ENCODE measurements around the gene ABR. TPM values are rescaled to one million over a fixed set of nuclear protein-coding genes. Genes with fewer than 3 reads are reported as not detected.
A peak's percentile ranks its signal among the peaks of the same experiment; 100 is the strongest.

The ABR gene
- total and polyA plus RNA-seq, 4 donors, result 2.7 to 12.9 (median 6.8) TPM

- peaks cover 4 to 11% (median 6%) of the 10 kb centered on the region in 4 donors for H3K4me1 ChIP-seq (ENCODE audit: control insufficient read depth in 4 of 4, insufficient read depth in 4 of 4, low read length in 3 of 4)
These were observed 13.3 kb upstream of the ABR start for GRCh38 chr17:1192911-1193699.

GRCh38 chr17:1190751-1191331, 11.1 kb upstream of the ABR start:
- TF ChIP-seq MAX (IDR thresholded peaks at IDR 0.05), result no peak
- no peak for DNase-seq (ENCODE audit: low spot score)
- Histone ChIP-seq H3K27me3 (ENCODE audit: control insufficient read depth in 4 of 4, insufficient read depth in 4 of 4, low read length in 3 of 4) (no peaks in the 10 kb centered on the region), H3K4me1 (ENCODE audit: control insufficient read depth in 4 of 4, insufficient read depth in 4 of 4, low read length in 3 of 4) (peaks cover 4 to 18% (median 7%) of the 10 kb centered on the region in 4 donors), H3K36me3 (ENCODE audit: control insufficient read depth in 4 of 4, insufficient read depth in 3 of 4, low read depth in 1 of 4, low read length in 3 of 4) (no peaks in the 10 kb centered on the region), H3K9ac (ENCODE audit: low read depth in 1 of 2, low read length in 2 of 2) (no peak overlapping the region), H3K9me3 (ENCODE audit: control insufficient read depth in 4 of 4, low read length in 3 of 4) (no peaks in the 10 kb centered on the region), H3K4me3 (ENCODE audit: low read depth in 1 of 3, low read length in 3 of 3) (no peak overlapping the region), H3K27ac (ENCODE audit: low read depth in 1 of 2, low read length in 2 of 2) (no peak overlapping the region)
- 87% methylated on average over 25 of the region's 25 CpGs for WGBS

More at GRCh38 chr17:1192911-1193699, 13.3 kb upstream of the ABR start:
- H3K27ac ChIP-seq (ENCODE audit: low read depth in 1 of 2, low read length in 2 of 2), result no peak overlapping the region
- no peak for DNase-seq (ENCODE audit: low spot score)
- TF ChIP-seq RAD21 (IDR thresholded peaks at IDR 0.05) (no peak), TAF1 (conservative IDR thresholded peaks at IDR 0.05) (no peak)
- 75% methylated on average over 31 of the region's 31 CpGs for WGBS
- H3K27me3 ChIP-seq (ENCODE audit: control insufficient read depth in 4 of 4, insufficient read depth in 4 of 4, low read length in 3 of 4), result no peaks in the 10 kb centered on the region
- no peaks in the 10 kb centered on the region for H3K36me3 ChIP-seq (ENCODE audit: control insufficient read depth in 4 of 4, insufficient read depth in 3 of 4, low read depth in 1 of 4, low read length in 3 of 4)
- no peak overlapping the region for H3K9ac ChIP-seq (ENCODE audit: low read depth in 1 of 2, low read length in 2 of 2)
- no peak overlapping the region for H3K4me3 ChIP-seq (ENCODE audit: low read depth in 1 of 3, low read length in 3 of 3)
- H3K9me3 ChIP-seq (ENCODE audit: control insufficient read depth in 4 of 4, low read length in 3 of 4), result no peaks in the 10 kb centered on the region

- Histone ChIP-seq H3K27me3 (ENCODE audit: control insufficient read depth in 4 of 4, insufficient read depth in 4 of 4, low read length in 3 of 4) (no peaks in the 10 kb centered on the region), H3K9ac (ENCODE audit: low read depth in 1 of 2, low read length in 2 of 2) (no peak overlapping the region), H3K4me1 (ENCODE audit: control insufficient read depth in 4 of 4, insufficient read depth in 4 of 4, low read length in 3 of 4) (peaks cover 4 to 18% (median 7%) of the 10 kb centered on the region in 4 donors), H3K9me3 (ENCODE audit: control insufficient read depth in 4 of 4, low read length in 3 of 4) (no peaks in the 10 kb centered on the region), H3K27ac (ENCODE audit: low read depth in 1 of 2, low read length in 2 of 2) (no peak overlapping the region), H3K36me3 (ENCODE audit: control insufficient read depth in 4 of 4, insufficient read depth in 3 of 4, low read depth in 1 of 4, low read length in 3 of 4) (no peaks in the 10 kb centered on the region), H3K4me3 (ENCODE audit: low read depth in 1 of 3, low read length in 3 of 3) (no peak overlapping the region)
- TF ChIP-seq NR2F2 (IDR thresholded peaks at IDR 0.05) (no peak), RXRA (IDR thresholded peaks at IDR 0.05) (peak in 1 of 2 donors; percentile 35), HNF4G (IDR thresholded peaks at IDR 0.05) (no peak), FOXA2 (IDR thresholded peaks at IDR 0.05) (no peak), REST (IDR thresholded peaks at IDR 0.05) (no peak), MAX (IDR thresholded peaks at IDR 0.05) (peak; percentile 2), RAD21 (IDR thresholded peaks at IDR 0.05) (no peak), YY1 (IDR thresholded peaks at IDR 0.05) (no peak)
- DNase-seq (ENCODE audit: low spot score), result no peak
- 40% methylated on average over 20 of the region's 20 CpGs for WGBS
These were observed 9.2 kb upstream of the ABR start for GRCh38 chr17:1188812-1189504.

Measured in liver (tissue), 9 donors.